Measurements from ENCODE around the gene SMIM24.
A peak's percentile ranks its signal among the peaks of the same experiment; 100 is the strongest.
"Not testable (repeated sequence)": the region's sequence is repeated elsewhere in the genome, so short reads cannot be mapped to it uniquely, and the experiment has no call there.

Gene SMIM24

DNA sequence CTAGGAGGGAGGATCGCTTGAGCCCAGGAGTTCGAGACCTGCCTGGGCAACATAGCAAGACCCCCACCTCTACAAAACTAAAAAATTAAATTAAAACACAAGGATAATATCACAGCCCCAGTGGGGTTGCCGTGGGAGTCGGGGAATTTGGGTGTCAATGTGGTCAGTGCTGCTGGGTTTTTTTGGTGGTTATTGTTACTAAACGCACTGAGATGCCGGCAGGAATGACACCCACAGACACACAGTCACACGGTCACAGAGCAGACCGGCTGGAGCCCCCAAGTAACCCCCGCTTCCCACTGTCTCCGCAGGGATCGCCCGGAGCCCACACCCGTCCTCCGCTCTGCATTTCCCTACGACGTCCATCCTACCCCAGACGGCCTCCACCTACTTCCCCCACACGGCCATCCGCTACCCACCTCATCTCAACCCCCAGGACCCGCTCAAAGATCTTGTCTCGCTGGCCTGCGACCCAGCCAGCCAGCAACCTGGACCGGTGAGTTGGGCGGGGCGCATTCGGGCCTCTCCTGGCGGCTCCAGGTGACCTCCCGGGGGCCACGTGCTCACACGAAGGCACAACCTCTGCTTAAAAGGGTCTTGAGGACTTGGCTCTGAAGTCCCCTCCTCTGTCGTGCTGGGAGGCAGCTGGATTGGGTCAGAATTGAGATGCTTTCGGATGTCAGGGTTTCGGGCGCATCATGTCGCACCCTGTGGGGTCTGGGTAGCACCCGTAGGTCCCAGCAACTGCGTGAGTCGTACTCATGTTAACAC, 28.0 kb downstream of the SMIM24 start:
- no peak for DNase-seq (ENCODE audit: low read depth)
- TF ChIP-seq, protein P1, sequence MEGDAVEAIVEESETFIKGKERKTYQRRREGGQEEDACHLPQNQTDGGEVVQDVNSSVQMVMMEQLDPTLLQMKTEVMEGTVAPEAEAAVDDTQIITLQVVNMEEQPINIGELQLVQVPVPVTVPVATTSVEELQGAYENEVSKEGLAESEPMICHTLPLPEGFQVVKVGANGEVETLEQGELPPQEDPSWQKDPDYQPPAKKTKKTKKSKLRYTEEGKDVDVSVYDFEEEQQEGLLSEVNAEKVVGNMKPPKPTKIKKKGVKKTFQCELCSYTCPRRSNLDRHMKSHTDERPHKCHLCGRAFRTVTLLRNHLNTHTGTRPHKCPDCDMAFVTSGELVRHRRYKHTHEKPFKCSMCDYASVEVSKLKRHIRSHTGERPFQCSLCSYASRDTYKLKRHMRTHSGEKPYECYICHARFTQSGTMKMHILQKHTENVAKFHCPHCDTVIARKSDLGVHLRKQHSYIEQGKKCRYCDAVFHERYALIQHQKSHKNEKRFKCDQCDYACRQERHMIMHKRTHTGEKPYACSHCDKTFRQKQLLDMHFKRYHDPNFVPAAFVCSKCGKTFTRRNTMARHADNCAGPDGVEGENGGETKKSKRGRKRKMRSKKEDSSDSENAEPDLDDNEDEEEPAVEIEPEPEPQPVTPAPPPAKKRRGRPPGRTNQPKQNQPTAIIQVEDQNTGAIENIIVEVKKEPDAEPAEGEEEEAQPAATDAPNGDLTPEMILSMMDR (IDR thresholded peaks at IDR 0.05; ENCODE audit: low read length, missing control alignments) = no peak
- no peak overlapping the region for H3K4me3 ChIP-seq (replicated peaks; ENCODE audit: low read depth, low read length)

DNA sequence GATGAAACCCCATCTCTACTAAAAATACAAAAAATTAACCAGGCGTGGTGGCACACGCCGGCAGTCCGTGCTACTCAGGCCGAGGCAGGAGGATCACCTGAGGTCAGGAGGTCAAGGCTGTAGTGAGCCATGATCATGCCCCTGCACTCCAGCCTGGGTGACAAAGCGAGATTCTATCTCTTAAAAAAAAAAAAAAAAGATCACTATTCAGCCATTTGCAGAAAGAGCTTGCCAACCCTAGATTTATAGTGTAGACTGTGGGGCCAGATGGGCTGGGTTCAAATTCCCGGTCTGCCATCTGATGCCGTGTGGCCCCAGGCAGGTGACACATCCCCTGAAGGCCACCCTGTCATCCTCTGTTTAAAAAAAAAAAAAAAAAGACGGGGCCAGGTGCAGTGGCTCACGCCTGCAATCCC, 28.9 kb downstream of the SMIM24 start:
- TF ChIP-seq, protein P1 (IDR thresholded peaks at IDR 0.05; ENCODE audit: low read length, missing control alignments) = no peak
- no peak overlapping the region for H3K4me3 ChIP-seq (replicated peaks; ENCODE audit: low read depth, low read length)
- DNase-seq (ENCODE audit: low read depth) = no peak

DNA sequence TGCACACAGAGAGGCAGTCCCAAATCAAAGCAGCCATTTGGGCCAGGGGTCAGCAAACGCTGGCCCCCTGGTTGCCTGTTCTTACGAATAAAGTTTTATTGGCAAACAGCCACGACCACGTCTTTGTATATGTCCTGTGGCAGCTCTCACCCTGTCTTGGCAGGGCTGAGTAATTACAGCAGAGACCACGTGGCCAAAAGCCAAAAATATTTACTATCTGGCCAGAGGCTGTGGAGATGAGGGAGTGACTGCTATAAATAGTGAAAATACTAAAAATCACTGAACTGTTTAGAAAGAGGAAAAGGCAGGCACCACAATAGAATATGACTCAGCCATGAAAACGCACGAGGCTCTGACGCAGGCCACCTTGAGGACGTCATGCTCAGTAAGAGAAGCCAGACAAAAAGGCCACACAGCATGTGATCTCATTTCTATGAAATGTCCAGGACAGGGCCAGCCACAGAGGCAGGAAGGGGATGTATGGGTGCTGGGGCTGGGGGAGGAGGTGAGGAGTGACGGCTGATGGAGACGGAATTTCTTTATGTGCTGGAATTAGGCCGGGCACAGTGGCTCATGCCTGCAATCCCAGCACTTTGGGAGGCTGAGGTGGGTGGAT, 29.4 kb downstream of the SMIM24 start:
- TF ChIP-seq, protein P1 (IDR thresholded peaks at IDR 0.05; ENCODE audit: low read length, missing control alignments) = no peak
- DNase-seq (ENCODE audit: low read depth) = peak; percentile 100
- H3K4me3 ChIP-seq (replicated peaks; ENCODE audit: low read depth, low read length) = no peak overlapping the region

DNA sequence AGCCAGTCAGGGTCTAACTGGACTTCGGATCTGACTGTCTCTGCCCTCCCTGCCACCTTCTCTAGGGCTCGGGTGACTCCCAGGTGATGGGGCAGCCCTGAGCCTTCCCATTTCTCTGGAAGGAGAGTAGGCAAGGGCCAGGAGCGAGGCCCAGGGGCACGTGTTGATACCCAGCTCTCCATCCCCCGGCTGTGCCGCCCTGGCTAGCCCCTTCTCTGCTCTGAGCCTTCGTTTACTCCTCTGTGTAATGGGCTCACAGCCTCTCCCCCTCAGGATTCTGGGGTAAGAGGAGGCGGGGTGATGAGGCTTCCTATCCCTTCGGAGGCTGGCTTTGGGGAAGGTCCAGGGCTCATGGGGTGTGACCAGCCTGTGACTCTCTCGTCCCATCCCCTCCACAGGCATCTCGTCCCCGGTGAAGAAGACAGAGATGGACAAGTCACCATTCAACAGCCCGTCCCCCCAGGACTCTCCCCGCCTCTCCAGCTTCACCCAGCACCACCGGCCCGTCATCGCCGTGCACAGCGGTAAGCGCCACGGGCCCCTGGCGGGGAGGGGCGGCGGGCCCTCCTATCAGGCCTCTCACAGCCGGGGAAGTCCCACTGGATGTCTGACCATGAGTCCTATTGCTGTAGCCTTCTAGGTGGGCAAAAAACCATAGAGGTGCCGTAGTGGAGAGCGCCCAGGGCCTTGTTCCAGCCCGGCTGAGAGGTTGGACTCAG, 31.6 kb downstream of the SMIM24 start:
- no peak for DNase-seq (ENCODE audit: low read depth)
- TF ChIP-seq, protein P1 (IDR thresholded peaks at IDR 0.05; ENCODE audit: low read length, missing control alignments) = no peak
- H3K4me3 ChIP-seq (replicated peaks; ENCODE audit: low read depth, low read length) = no peak overlapping the region

DNA sequence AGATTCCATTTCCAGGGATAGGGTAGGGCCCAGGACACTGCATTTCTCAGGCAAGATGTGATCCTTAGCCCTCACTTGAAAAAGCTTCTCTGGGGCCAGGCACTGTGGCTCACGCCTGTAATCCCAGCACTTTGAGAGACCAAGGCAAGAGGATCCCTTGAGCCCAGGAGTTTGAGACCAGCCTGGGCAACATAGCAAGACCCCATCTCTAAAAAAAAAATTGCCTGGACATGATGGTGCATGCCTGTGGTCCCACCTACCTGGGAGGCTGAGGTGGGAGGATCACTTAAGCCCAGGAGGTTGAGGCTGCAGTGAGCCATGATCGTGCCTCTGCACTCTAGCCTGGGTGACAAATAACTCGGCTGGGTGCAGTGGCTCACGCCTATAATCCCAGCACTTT, 33.7 kb downstream of the SMIM24 start:
- not testable (repeated sequence) for DNase-seq (ENCODE audit: low read depth); H3K4me3 ChIP-seq (replicated peaks; ENCODE audit: low read depth, low read length)

DNA sequence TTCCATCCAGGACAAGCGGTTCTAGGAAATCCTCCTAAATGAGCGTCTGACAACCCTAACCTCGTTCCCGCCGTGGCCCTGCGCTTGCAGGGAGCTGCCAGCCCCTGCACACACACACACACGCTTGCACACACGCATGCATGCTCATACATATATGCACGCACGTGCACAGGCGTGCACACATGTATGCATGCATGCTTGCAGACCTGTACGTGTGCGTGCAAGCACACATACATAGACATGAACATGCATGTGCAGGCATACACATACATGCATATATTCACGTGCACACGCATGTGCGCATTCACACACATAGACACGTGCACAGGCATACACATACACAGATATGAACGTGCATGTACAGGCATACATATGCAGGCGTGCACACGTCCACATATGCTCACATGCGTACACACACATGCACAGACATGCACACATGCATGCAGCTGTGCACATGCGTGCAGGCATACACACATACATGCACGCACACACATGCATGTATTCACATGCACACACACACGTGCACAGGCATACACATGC, 35.6 kb downstream of the SMIM24 start:
- no peak overlapping the region for H3K4me3 ChIP-seq (replicated peaks; ENCODE audit: low read depth, low read length)
- no peak for DNase-seq (ENCODE audit: low read depth)
- TF ChIP-seq, protein P1 (IDR thresholded peaks at IDR 0.05; ENCODE audit: low read length, missing control alignments) = no peak

Measured in fibroblast of pulmonary artery (primary cell).